Measurements from ENCODE around the gene WWOX. TPM values are rescaled to one million over a fixed set of nuclear protein-coding genes. Genes with fewer than 3 reads are reported as not detected.

Gene WWOX
- total RNA-seq, 1 donor from 2014 or later: 43.2 TPM

DNA sequence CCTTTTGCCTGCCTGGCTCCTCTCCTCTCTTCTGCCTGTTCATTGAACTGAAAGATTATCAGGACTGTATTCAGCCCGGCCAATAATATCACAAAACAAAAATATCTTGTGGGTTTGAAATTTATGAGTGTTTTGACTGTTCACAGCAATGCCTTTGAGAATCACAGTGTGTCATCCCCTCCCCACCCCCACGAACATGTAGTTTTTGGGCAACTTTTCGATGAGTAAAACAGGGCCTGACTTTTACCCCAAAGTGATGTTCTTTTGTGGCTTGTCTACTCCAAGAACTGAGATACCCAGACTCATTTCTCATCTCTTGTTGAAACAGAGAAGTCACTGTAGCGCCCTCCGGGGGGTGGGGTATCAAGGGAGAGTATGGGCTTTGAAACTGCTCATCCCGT lies 675.7 kb downstream of the WWOX start:
- Mint-ChIP-seq H3K27me3 (no peaks in the 10 kb centered on the region), H3K4me3 (ENCODE audit: low read depth) (no peak overlapping the region), H3K9me3 (ENCODE audit: low read depth) (peaks cover 9% of the 10 kb centered on the region), H3K27ac (no peak overlapping the region), H3K36me3 (ENCODE audit: insufficient read depth) (no peaks in the 10 kb centered on the region), H3K4me1 (ENCODE audit: low read depth) (peaks cover 6% of the 10 kb centered on the region)
- no peak for TF ChIP-seq CTCF (IDR thresholded peaks at IDR 0.05; ENCODE audit: unreplicated experiment)
- no peak for DNase-seq (ENCODE audit: low spot score, unreplicated experiment)

DNA sequence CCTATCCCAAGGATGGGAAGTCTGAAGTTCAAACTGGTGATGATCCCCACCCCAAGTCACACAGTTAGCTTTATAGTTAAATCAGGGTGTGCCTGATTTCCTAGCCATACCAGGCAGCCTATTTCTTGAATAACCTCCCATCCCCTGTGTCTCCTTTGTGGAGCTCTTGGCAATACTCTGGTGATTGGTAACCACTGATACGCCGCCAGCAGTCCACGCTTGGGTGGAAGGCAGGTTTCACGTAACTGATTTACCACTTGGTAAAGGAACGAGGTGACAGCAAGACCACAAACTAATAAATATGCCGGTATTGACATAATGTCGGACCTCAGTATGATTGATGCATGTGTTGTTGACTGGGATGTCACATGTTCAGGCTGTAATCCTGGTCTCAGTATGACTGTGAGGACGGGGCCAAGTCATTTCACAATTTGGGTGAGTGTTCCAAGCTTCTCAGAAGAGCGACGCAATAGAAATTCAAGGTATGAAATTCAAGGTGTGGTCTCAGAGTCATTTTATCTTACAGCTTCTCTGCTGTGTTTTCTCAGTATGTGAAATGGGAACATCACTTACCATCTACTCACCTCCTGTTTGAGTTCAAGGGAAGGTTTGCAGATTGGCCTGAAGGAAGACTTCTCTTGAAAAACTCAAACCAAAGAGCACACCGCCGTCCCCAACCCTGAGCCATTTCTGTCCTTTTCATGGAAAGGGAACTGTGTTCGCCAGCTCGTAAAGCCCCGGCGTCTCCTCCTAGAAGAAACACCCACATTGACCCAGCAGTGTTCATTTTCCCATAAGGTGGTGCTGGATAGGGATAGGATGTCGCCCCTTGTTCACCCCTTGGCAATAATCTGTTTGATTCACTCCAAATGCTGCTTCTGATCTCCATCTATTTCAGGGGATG lies 678.9 kb downstream of the WWOX start:
- TF ChIP-seq CTCF (IDR thresholded peaks at IDR 0.05; ENCODE audit: unreplicated experiment): no peak
- peaks cover 6% of the 10 kb centered on the region for H3K4me1 Mint-ChIP-seq (ENCODE audit: low read depth)
- H3K27me3 Mint-ChIP-seq: peaks cover 3% of the 10 kb centered on the region
- no peaks in the 10 kb centered on the region for H3K36me3 Mint-ChIP-seq (ENCODE audit: insufficient read depth)
- no peaks in the 10 kb centered on the region for H3K9me3 Mint-ChIP-seq (ENCODE audit: low read depth)
- H3K4me3 Mint-ChIP-seq (ENCODE audit: low read depth): no peak overlapping the region
- DNase-seq (ENCODE audit: low spot score, unreplicated experiment): no peak
- no peak overlapping the region for H3K27ac Mint-ChIP-seq

DNA sequence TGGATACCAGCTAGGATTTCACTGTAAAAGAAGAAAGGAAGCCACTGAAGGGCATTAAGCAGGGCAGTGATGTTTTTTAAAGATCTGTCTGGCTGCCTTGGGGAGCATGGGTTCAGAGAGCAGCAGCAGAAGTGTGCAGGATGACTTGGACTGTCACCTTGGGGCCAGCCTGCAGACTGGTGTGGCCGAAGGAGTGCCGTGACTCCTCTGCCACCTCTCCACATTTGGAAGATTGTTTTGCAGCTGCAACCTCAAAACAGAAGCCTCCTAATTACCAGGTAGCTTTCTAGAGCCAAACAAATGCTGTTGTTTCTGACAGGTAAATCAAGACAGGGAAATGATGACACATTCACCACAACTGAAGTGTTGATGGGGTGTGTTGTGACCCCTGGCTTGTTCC lies 681.4 kb downstream of the WWOX start:
- Mint-ChIP-seq H3K4me1 (ENCODE audit: low read depth) (peaks cover 12% of the 10 kb centered on the region), H3K27me3 (peaks cover 3% of the 10 kb centered on the region), H3K9me3 (ENCODE audit: low read depth) (no peaks in the 10 kb centered on the region), H3K36me3 (ENCODE audit: insufficient read depth) (no peaks in the 10 kb centered on the region), H3K27ac (no peak overlapping the region), H3K4me3 (ENCODE audit: low read depth) (no peak overlapping the region)
- no peak for TF ChIP-seq CTCF (IDR thresholded peaks at IDR 0.05; ENCODE audit: unreplicated experiment)
- no peak for DNase-seq (ENCODE audit: low spot score, unreplicated experiment)

- Mint-ChIP-seq H3K9me3 (ENCODE audit: low read depth) (no peaks in the 10 kb centered on the region), H3K27ac (no peak overlapping the region), H3K4me3 (ENCODE audit: low read depth) (no peak overlapping the region), H3K36me3 (ENCODE audit: insufficient read depth) (no peaks in the 10 kb centered on the region), H3K4me1 (ENCODE audit: low read depth) (peaks cover 12% of the 10 kb centered on the region), H3K27me3 (peaks cover 3% of the 10 kb centered on the region)
- DNase-seq (ENCODE audit: low spot score, unreplicated experiment): no peak
- TF ChIP-seq CTCF (IDR thresholded peaks at IDR 0.05; ENCODE audit: unreplicated experiment): no peak
Measured at GRCh38 chr16:78782572-78782971, 683.1 kb downstream of the WWOX start.

DNA sequence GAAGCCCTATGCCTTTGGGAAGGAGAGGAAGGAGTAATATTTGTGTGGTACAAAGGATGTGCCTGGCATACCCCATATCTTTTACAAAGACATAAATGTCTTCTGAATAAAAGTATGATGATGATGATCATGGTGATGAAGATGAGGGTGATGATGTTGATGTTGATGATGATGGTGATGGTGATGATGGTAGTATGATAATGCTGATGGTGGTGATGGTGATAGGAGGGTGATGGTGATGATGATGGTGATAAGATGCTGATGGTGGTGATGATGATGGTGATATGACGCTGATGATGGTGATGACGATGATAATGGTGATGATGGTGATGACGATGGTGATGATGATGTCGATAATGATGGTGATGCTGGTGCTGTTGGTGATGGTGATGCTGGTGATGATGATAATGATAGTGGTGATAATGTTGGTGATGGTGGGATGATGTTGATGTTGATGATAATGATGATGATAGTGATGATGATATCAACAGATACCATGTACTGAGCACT lies 684.2 kb downstream of the WWOX start:
- Mint-ChIP-seq H3K27me3 (peaks cover 3% of the 10 kb centered on the region), H3K4me1 (ENCODE audit: low read depth) (peaks cover 7% of the 10 kb centered on the region), H3K27ac (no peak overlapping the region), H3K36me3 (ENCODE audit: insufficient read depth) (no peaks in the 10 kb centered on the region), H3K4me3 (ENCODE audit: low read depth) (no peak overlapping the region), H3K9me3 (ENCODE audit: low read depth) (no peaks in the 10 kb centered on the region)
- TF ChIP-seq CTCF (IDR thresholded peaks at IDR 0.05; ENCODE audit: unreplicated experiment): no peak
- DNase-seq (ENCODE audit: low spot score, unreplicated experiment): no peak
